ENCODE results near the gene MKKS.

The MKKS gene

GRCh38 chr20:10433623-10434466, at the start of gene MKKS:
MKKS (minus strand) TSS chr20:10434222; CDS start chr20:10413514, 20,708 bp downstream.
- peak; percentile 89 for DNase-seq

- no peak for DNase-seq
These were observed 49.7 kb upstream of the MKKS start for GRCh38 chr20:10483691-10484090.

- no peak for DNase-seq
These were observed 47.7 kb upstream of the MKKS start for GRCh38 chr20:10481676-10482075.

GRCh38 chr20:10478930-10479329, 44.9 kb upstream of the MKKS start:
- no peak for DNase-seq

GRCh38 chr20:10478205-10478604, 44.2 kb upstream of the MKKS start:
- no peak for DNase-seq

- DNase-seq = peak in 1 of 2 donors; percentile 36
These were observed 42.3 kb upstream of the MKKS start for GRCh38 chr20:10476319-10476724.

- DNase-seq = no peak
These were observed 41.2 kb upstream of the MKKS start for GRCh38 chr20:10475225-10475624.

- no peak for DNase-seq
These were observed 40.7 kb upstream of the MKKS start for GRCh38 chr20:10474606-10475184.

- DNase-seq = no peak
These were observed 38.8 kb upstream of the MKKS start for GRCh38 chr20:10472871-10473270.

GRCh38 chr20:10470276-10470675, 36.3 kb upstream of the MKKS start:
- DNase-seq = no peak

GRCh38 chr20:10469599-10469998, 35.6 kb upstream of the MKKS start:
- DNase-seq = peak in 1 of 2 donors; percentile 48

GRCh38 chr20:10469056-10469455, 35.0 kb upstream of the MKKS start:
- no peak for DNase-seq

GRCh38 chr20:10468340-10468845, 34.4 kb upstream of the MKKS start:
- no peak for DNase-seq

GRCh38 chr20:10467681-10468339, 33.8 kb upstream of the MKKS start:
- DNase-seq = no peak

- no peak for DNase-seq
These were observed 32.8 kb upstream of the MKKS start for GRCh38 chr20:10466855-10467254.

GRCh38 chr20:10466325-10466724, 32.3 kb upstream of the MKKS start:
- DNase-seq = no peak

- DNase-seq = no peak
These were observed 31.1 kb upstream of the MKKS start for GRCh38 chr20:10465135-10465534.

GRCh38 chr20:10463622-10464021, 29.6 kb upstream of the MKKS start:
- DNase-seq = no peak

- DNase-seq = no peak
These were observed 28.5 kb upstream of the MKKS start for GRCh38 chr20:10462516-10462915.

GRCh38 chr20:10461495-10461894, 27.5 kb upstream of the MKKS start:
- no peak for DNase-seq

GRCh38 chr20:10454151-10454750, 20.2 kb upstream of the MKKS start:
- no peak for DNase-seq

- DNase-seq = peak; percentile 33 to 50
These were observed 19.2 kb upstream of the MKKS start for GRCh38 chr20:10453241-10453640.

GRCh38 chr20:10449270-10449669, 15.2 kb upstream of the MKKS start:
- no peak for DNase-seq
